SU-DHL-6 (cell line): Measurements from ENCODE around the gene CIB4.

Experiments
- H2AFZ ChIP-seq: fragments of 200-600 bp; sonication (generic); 2 replicates; pipeline ENCODE4 v1.6.1; 2014; ENCODE audit warnings: low read depth, mild to moderate bottlenecking, moderate library complexity, mixed read lengths, antibody characterized with exemption, low read length; ENCODE audit not compliant: severe bottlenecking
- H3F3A ChIP-seq: fragments of 200-600 bp; shearing (Covaris generic); 2 replicates; pipeline ENCODE4 v1.6.0; 2016; ENCODE audit warnings: antibody characterized with exemption, mild to moderate bottlenecking; ENCODE audit not compliant: insufficient read depth
- H3K27ac ChIP-seq: fragments of 200-600 bp; sonication (generic); 2 replicates; pipeline ENCODE4 v1.5.1; 2016; ENCODE audit warnings: low read depth, mild to moderate bottlenecking, low read length, moderate library complexity, mixed read lengths
- H3K27me3 ChIP-seq: fragments of 200-600 bp; sonication (generic), shearing (Covaris generic); 2 replicates; pipeline ENCODE4 v1.6.0; 2014; ENCODE audit warnings: mild to moderate bottlenecking, low read length
- H3K36me3 ChIP-seq: fragments of 200-600 bp; sonication (generic); 2 replicates; pipeline ENCODE4 v1.6.1; 2014; ENCODE audit warnings: mild to moderate bottlenecking, low read length, mixed read lengths
- H3K4me2 ChIP-seq: fragments of 300-600, 200-600 bp; shearing (Covaris generic), sonication (generic); 2 replicates; pipeline ENCODE4 v1.6.0; 2014; ENCODE audit warnings: low read length, low read depth, mild to moderate bottlenecking; ENCODE audit not compliant: poor library complexity, severe bottlenecking
- H3K4me3 ChIP-seq: fragments of 200-600 bp; sonication (generic); 2 replicates; pipeline ENCODE4 v1.5.1; 2014; ENCODE audit warnings: antibody characterized with exemption, low read length, mild to moderate bottlenecking, mixed read lengths; ENCODE audit not compliant: insufficient read depth, poor library complexity, severe bottlenecking
- H3K79me2 ChIP-seq: fragments of 200-600 bp; sonication (generic); 2 replicates; pipeline ENCODE4 v1.6.1; 2014; ENCODE audit warnings: mild to moderate bottlenecking, low read length, moderate library complexity; ENCODE audit not compliant: insufficient read depth
- H3K9ac ChIP-seq: fragments of 200-600 bp; sonication (generic); 2 replicates; pipeline ENCODE4 v1.7.0; 2014; ENCODE audit warnings: mild to moderate bottlenecking, low read length
- H3K9me2 ChIP-seq: fragments of 200-600 bp; sonication (generic); replicated peaks from 2 replicates; pipeline ENCODE4 v1.6.1; 2014; ENCODE audit warnings: low read length; ENCODE audit not compliant: insufficient read depth
- H3K9me3 ChIP-seq: fragments of 200-600 bp; sonication (generic); 2 replicates; pipeline ENCODE4 v1.6.1; 2014; ENCODE audit warnings: low read length, mixed read lengths; ENCODE audit not compliant: insufficient read depth
- H4K20me1 ChIP-seq: fragments of 200-600 bp; sonication (generic); 2 replicates; pipeline ENCODE4 v1.6.1; 2014; ENCODE audit warnings: low read depth, mild to moderate bottlenecking, antibody characterized with exemption, low read length, moderate library complexity, mixed read lengths
- CTCF ChIP-seq: fragments of 200-600 bp; sonication (generic); IDR thresholded peaks from one replicate; pipeline ENCODE4 v1.5.1; 2017; ENCODE audit warnings: antibody characterized with exemption, mild to moderate bottlenecking, low read length, moderate library complexity; ENCODE audit not compliant: insufficient read depth, poor library complexity, severe bottlenecking
- EZH2phosphoT487 ChIP-seq: fragments of 200-600 bp; sonication (generic), shearing (Covaris generic); conservative IDR thresholded peaks from 2 replicates; pipeline ENCODE4 v1.6.1; 2018; ENCODE audit warnings: mild to moderate bottlenecking, antibody characterized with exemption, low read length, moderate library complexity, mixed read lengths

CIB4 gene

GRCh38 chr2:26585966-26586365, 55.2 kb downstream of the CIB4 start:
- Histone ChIP-seq H3F3A (no peaks in the 10 kb centered on the region), H4K20me1 (no peaks in the 10 kb centered on the region), H3K27me3 (no peaks in the 10 kb centered on the region), H3K9me3 (no peaks in the 10 kb centered on the region), H3K36me3 (no peaks in the 10 kb centered on the region), H3K4me2 (no peak overlapping the region), H2AFZ (no peak overlapping the region), H3K9ac (no peak overlapping the region), H3K79me2 (no peaks in the 10 kb centered on the region), H3K27ac (no peak overlapping the region), H3K4me3 (no peak overlapping the region), H3K9me2 (no peaks in the 10 kb centered on the region)
- TF ChIP-seq CTCF (no peak), EZH2phosphoT487 (no peak)

GRCh38 chr2:26585100-26585499, 56.1 kb downstream of the CIB4 start:
- no peak for TF ChIP-seq EZH2phosphoT487
- H3K27me3 ChIP-seq: no peaks in the 10 kb centered on the region
- H3K9me3 ChIP-seq: no peaks in the 10 kb centered on the region

GRCh38 chr2:26584656-26585055, 56.5 kb downstream of the CIB4 start:
- TF ChIP-seq CTCF (no peak), EZH2phosphoT487 (no peak)
- Histone ChIP-seq H3K4me3 (no peak overlapping the region), H3K9me3 (no peaks in the 10 kb centered on the region)

More at GRCh38 chr2:26585100-26585499, 56.1 kb downstream of the CIB4 start:
- H3F3A ChIP-seq: no peaks in the 10 kb centered on the region
- no peak overlapping the region for H3K4me2 ChIP-seq
- no peaks in the 10 kb centered on the region for H3K79me2 ChIP-seq
- no peaks in the 10 kb centered on the region for H3K9me2 ChIP-seq
- H3K27ac ChIP-seq: no peak overlapping the region
- H3K4me3 ChIP-seq: no peak overlapping the region
- H3K9ac ChIP-seq: no peak overlapping the region
- H2AFZ ChIP-seq: no peak overlapping the region
- no peaks in the 10 kb centered on the region for H4K20me1 ChIP-seq
- H3K36me3 ChIP-seq: no peaks in the 10 kb centered on the region

GRCh38 chr2:26584191-26584590, 57.0 kb downstream of the CIB4 start:
- no peaks in the 10 kb centered on the region for H3F3A ChIP-seq
- H3K9me3 ChIP-seq: no peaks in the 10 kb centered on the region
- H3K9me2 ChIP-seq: no peaks in the 10 kb centered on the region
- H3K27me3 ChIP-seq: no peaks in the 10 kb centered on the region
- no peak overlapping the region for H2AFZ ChIP-seq
- H3K4me3 ChIP-seq: no peak overlapping the region
- TF ChIP-seq CTCF (no peak), EZH2phosphoT487 (no peak)
- H3K36me3 ChIP-seq: no peaks in the 10 kb centered on the region
- no peak overlapping the region for H3K4me2 ChIP-seq
- H3K9ac ChIP-seq: no peak overlapping the region
- H4K20me1 ChIP-seq: no peaks in the 10 kb centered on the region
- H3K79me2 ChIP-seq: no peaks in the 10 kb centered on the region
- H3K27ac ChIP-seq: no peak overlapping the region

More at GRCh38 chr2:26584656-26585055, 56.5 kb downstream of the CIB4 start:
- no peaks in the 10 kb centered on the region for H3K27me3 ChIP-seq
- no peak overlapping the region for H3K4me2 ChIP-seq
- H2AFZ ChIP-seq: no peak overlapping the region
- no peak overlapping the region for H3K9ac ChIP-seq
- no peaks in the 10 kb centered on the region for H4K20me1 ChIP-seq
- no peaks in the 10 kb centered on the region for H3K9me2 ChIP-seq
- H3K36me3 ChIP-seq: no peaks in the 10 kb centered on the region
- H3K27ac ChIP-seq: no peak overlapping the region
- H3F3A ChIP-seq: no peaks in the 10 kb centered on the region
- no peaks in the 10 kb centered on the region for H3K79me2 ChIP-seq
